ENCODE results near the gene BCL3. TPM values are rescaled to one million over a fixed set of nuclear protein-coding genes. Genes with fewer than 3 reads are reported as not detected.

BCL3 gene
- total RNA-seq, 1 donor from 2014 or later = 2.1 TPM

GRCh38 chr19:44737238-44738071 lies 11.1 kb upstream of the BCL3 start:
- H3K27me3 ChIP-seq (ENCODE audit: control insufficient read depth, insufficient read depth, low read length) = no peaks in the 10 kb centered on the region
- H3K36me3 ChIP-seq (ENCODE audit: control insufficient read depth, insufficient read depth, low read length) = no peaks in the 10 kb centered on the region
- FAIRE-seq (no peak), DNase-seq (ENCODE audit: low read depth) (no peak)
- no peak overlapping the region for H3K4me3 ChIP-seq (ENCODE audit: low read depth, low read length)
- TF ChIP-seq CTCF (IDR thresholded peaks at IDR 0.05; ENCODE audit: insufficient read depth, low read length, severe bottlenecking) = no peak

GRCh38 chr19:44738136-44738535 lies 10.4 kb upstream of the BCL3 start:
- Histone ChIP-seq H3K4me3 (ENCODE audit: low read depth, low read length) (no peak overlapping the region), H3K27me3 (ENCODE audit: control insufficient read depth, insufficient read depth, low read length) (no peaks in the 10 kb centered on the region), H3K36me3 (ENCODE audit: control insufficient read depth, insufficient read depth, low read length) (no peaks in the 10 kb centered on the region)
- no peak for TF ChIP-seq CTCF (IDR thresholded peaks at IDR 0.05; ENCODE audit: insufficient read depth, low read length, severe bottlenecking)
- no peak for FAIRE-seq
- DNase-seq (ENCODE audit: low read depth) = no peak

- Histone ChIP-seq H3K4me3 (ENCODE audit: low read depth, low read length) (no peak overlapping the region), H3K27me3 (ENCODE audit: control insufficient read depth, insufficient read depth, low read length) (no peaks in the 10 kb centered on the region), H3K36me3 (ENCODE audit: control insufficient read depth, insufficient read depth, low read length) (no peaks in the 10 kb centered on the region)
- DNase-seq (ENCODE audit: low read depth) (peak; percentile 53), FAIRE-seq (no peak)
- no peak for TF ChIP-seq CTCF (IDR thresholded peaks at IDR 0.05; ENCODE audit: insufficient read depth, low read length, severe bottlenecking)
These were observed 9.6 kb upstream of the BCL3 start for GRCh38 chr19:44738603-44739558.

DNA sequence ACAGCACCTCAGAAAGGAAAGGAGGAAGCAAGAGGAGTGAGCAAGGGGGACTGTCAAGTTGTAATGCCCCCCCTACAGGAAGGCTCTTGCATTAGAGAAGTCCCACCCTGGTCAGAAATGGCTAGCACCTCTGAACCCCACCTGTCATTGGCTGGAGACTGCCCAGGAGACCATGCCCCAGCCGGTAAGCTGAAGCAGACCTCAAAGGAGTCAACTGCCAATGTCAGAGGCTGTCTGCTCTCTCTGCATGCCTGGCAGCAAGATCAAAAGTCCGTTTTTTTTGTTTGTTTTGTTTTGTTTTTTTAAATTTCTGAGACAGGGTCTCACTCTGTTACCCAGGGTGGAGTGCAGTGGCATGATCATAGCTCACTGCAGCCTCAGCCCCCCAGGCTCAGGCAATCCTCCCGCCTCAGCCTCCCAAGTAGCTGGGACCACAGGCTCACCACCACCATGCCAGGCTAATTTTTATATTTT lies 8.1 kb upstream of the BCL3 start:
- FAIRE-seq = no peak
- TF ChIP-seq CTCF (IDR thresholded peaks at IDR 0.05; ENCODE audit: insufficient read depth, low read length, severe bottlenecking) = peak; percentile 11

DNA sequence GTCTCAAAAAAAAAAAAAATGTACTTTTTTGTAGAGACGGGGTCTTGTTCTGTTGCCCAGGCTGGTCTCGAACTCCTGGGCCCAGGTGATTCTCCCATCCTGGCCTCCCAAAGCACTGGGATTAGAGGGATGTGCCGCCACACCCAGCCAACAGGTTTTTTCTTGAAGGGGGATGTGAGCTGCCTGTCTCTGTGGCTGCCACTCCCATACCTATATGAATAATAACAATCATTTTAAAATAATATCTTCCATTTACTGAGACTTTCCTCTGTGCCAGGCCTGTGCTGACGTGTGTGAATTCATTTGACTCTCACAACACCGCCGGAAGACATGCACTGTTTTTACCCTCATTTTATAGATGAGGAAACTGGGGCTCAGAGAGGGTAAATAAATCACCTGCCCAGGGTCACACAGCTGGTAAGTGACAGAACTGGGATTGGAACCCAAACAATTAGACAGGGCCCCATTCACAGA lies 7.2 kb upstream of the BCL3 start:
- H3K36me3 ChIP-seq (ENCODE audit: control insufficient read depth, insufficient read depth, low read length) = no peaks in the 10 kb centered on the region
- H3K4me3 ChIP-seq (ENCODE audit: low read depth, low read length) = no peak overlapping the region
- no peak for TF ChIP-seq CTCF (IDR thresholded peaks at IDR 0.05; ENCODE audit: insufficient read depth, low read length, severe bottlenecking)
- DNase-seq (ENCODE audit: low read depth) = peak; percentile 92
- no peaks in the 10 kb centered on the region for H3K27me3 ChIP-seq (ENCODE audit: control insufficient read depth, insufficient read depth, low read length)
- FAIRE-seq = no peak

More for the DNA sequence above, 8.1 kb upstream of the BCL3 start:
- H3K27me3 ChIP-seq (ENCODE audit: control insufficient read depth, insufficient read depth, low read length) = no peaks in the 10 kb centered on the region
- no peak for DNase-seq (ENCODE audit: low read depth)
- no peak overlapping the region for H3K4me3 ChIP-seq (ENCODE audit: low read depth, low read length)
- H3K36me3 ChIP-seq (ENCODE audit: control insufficient read depth, insufficient read depth, low read length) = no peaks in the 10 kb centered on the region

All from bronchial epithelial cell (primary cell).